Measurements from ENCODE around the gene ADAMTS8.

Gene ADAMTS8

GRCh38 chr11:130396965-130397364 is 31.4 kb downstream of the ADAMTS8 start:
- no peak for DNase-seq (ENCODE audit: low read depth in 2 of 2)

DNA sequence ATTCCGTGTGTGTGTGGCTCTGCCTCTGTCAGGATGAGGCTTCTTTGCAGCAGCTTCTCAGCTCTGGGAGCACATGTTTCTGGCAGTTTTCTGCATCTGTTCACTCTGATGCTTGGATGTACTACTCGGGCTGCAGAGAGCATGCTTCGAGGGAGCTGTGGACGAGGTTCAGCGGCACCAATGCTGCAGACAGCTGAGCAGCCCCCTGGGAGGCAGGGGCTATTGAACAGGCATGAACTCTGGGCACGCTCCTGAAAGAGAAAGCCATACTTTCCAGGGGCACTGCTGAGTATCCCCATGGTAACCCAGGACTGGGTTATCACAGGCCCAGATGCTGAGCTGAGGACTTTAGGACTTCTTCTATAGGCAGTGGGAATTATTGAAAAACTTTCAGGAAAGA is 33.8 kb downstream of the ADAMTS8 start:
- DNase-seq (ENCODE audit: low read depth in 2 of 2): no peak

DNA sequence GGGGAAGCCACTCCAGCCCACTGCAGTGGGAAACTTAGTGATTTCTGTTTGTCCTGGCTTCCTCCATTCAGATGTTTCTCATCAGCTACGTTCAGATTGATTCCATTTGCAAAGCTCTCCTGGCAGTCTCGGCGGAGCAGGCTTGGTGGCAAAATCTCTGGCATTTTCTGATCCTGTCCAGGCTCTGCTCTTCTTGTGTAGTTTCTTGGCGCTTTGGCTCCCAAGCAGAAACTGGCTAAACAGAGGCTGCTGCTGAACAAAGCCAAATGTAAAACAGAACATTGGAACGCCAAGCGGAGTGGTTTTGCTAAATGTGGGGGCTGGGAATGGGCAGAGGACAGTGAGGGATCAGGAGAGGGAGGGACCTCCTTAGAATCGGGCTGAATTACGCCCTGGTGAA is 36.7 kb downstream of the ADAMTS8 start:
- no peak for DNase-seq (ENCODE audit: low read depth in 2 of 2)

DNA sequence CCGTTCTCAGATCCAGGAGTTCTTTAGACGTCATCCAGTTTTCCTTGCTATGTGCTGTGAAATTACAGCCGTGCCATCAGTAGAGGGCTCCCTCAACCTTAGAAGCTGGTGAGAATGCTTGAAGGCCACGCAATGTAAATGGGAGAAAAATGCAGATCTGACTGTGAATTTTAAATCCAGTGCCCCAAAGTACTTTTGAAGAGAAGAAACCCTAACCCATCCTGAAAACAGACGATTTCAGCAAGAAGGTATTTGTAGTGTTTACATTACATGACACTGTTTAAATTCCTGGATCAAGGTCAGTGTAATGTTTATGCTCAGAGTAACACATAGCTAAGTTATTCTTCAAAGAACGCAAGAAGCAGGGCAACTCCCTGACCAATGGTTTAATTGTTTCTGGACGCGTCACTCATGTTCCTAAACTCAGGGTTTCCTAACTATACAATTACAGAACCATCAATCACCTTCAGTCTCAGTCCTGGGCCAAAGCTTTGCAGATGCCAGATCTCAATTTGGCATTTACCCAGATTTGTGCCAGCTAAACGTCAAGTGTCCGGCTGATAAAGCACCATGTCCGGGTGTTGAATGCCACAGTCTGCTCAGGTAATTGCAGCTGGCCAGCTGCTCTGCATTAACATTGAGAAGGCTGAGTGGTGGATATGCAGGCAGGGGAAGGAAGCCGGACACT is 38.2 kb downstream of the ADAMTS8 start:
- no peak for DNase-seq (ENCODE audit: low read depth in 2 of 2)

- no peak for DNase-seq (ENCODE audit: low read depth in 2 of 2)
Observed at GRCh38 chr11:130389335-130389935, 39.0 kb downstream of the ADAMTS8 start.

GRCh38 chr11:130388607-130389205 is 39.7 kb downstream of the ADAMTS8 start:
- DNase-seq (ENCODE audit: low read depth in 2 of 2): peak in 1 of 2 experiments; percentile 4

DNA sequence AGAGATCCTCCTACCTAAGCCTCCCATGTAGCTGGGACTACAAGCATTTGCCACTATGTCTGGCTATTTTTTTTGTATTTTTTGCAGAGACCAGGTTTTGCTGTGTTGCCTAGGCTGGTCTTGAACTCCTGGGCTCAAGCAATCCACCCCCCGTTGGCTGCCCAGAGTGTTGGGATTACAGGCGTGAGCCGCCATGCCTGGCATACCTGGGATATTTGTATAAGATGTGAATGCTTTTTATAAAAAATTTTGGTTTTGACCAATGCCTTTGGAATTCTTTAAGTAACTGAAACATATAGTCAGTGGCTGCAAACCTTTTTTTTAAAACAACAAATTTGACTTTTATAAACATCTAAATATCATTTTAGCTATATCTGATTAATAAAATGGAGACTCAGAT is 42.4 kb downstream of the ADAMTS8 start:
- no peak for DNase-seq (ENCODE audit: low read depth in 2 of 2)

DNA sequence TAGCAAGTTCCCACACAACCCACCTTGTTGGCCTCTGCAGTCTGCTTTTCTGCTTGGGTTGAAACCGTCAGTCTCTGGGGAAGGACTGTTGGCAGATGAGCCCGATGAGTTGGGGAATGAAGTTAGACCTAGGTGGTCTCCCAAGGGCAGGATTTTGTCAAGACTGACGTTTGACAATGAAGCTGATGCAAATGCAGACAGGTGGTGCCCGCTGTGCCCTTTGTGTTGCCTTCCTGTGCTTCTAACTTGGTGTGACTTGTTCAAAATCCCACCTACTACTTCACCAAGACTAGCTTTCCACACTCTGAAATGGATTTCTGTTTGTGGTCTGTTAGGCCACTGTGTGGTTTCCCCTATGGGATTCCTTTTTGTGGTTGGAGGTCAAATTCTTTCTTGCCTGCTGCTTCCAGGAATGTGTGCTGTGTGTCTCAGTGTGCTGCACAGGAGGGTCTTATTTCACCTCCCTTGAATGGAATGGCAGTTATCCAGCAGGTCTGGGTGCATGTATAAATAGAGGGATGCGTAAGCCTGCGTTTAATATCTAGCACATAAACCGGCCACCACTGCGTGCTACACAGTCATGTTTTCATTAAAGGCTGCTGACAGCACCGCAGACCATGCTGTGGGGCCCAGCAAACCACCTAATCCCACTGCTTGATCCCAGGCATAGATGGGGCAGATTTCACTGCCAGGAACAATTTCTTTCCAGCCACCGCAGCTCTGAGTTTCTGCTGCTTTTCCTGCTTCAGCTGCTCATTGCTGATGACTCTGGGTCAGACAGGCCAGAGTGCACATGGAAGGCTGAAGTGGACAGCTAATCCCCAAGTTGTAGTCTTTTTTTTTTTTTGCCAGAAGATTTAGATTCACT is 44.8 kb downstream of the ADAMTS8 start:
- no peak for DNase-seq (ENCODE audit: low read depth in 2 of 2)

DNA sequence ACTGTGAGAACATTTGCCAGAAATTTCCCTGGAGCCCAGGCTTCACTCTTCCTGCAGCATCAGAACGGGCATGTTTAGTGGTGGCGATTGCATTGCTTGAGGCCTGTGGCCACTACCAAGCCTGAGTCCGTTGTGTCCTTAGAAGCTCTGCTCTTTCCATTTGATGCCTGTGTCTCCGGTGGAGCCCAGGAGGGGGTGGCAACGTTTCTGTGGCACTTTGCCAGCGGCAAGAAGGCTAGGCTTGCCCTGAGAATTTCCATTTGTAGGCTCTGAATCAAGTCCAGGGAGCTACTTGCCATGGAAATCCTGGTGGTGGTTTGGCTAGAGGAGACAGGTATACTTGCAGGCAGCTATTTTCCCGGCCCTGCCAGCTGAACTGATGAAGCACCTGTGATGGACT is 47.1 kb downstream of the ADAMTS8 start:
- no peak for DNase-seq (ENCODE audit: low read depth in 2 of 2)

- no peak for DNase-seq (ENCODE audit: low read depth in 2 of 2)
Observed at GRCh38 chr11:130380778-130381177, 47.6 kb downstream of the ADAMTS8 start.

- DNase-seq (ENCODE audit: low read depth in 2 of 2): no peak
Observed at GRCh38 chr11:130379276-130379675, 49.1 kb downstream of the ADAMTS8 start.

DNA sequence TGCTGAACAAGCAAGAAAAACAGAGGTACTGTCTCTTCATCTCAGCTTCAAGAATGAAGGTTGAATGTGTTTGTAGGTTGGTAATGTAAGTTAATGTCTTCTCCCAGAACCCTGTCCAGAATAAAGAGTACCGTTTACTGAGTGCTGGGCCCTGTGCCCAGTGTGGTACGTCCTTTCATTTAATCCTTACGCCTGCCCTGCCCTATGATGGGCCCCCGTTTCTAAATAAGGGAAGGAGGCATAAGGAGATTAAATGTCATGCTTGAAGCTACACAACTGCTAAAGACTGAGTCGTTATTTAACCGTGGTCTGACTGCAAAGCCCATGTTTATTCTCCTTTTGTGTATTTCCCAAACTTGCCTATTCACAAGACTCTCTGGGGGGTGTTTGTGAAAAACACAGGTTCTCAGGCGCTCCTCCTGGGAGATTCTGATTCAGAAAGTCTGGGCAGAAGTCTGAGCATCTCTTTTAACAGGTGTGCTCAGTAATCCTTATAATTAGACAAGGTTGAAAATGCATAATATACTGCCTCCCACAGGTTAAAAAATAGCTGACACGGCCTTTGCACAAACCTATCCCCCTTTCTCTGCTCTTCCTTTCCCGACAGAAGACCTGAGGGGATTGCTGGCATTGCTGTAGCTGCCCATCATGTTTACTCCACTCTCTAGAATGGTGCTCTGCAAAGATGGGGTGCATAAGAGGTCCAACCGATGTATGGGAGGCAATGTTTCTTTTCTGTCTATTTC is 57.4 kb downstream of the ADAMTS8 start:
- DNase-seq (ENCODE audit: low read depth in 2 of 2): no peak

DNA sequence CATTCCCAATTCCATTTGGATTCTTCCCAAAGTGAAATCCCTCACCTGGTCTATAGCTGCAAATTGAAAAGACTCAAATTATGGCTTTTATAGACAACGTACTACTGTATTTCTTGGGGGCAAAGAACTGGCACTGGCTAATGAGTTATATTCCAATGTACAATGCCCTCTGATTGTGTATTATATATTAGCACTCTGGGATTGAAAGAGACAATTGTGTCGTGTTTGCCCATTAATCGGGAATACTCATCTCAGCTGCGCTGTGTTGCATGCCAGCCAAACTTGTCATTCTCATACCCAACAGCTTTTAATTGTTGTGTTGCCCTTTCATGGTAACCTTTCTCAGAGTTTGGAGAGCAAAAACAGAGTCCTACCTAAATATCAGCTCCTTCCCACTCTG is 58.7 kb downstream of the ADAMTS8 start:
- DNase-seq (ENCODE audit: low read depth in 2 of 2): no peak

DNA sequence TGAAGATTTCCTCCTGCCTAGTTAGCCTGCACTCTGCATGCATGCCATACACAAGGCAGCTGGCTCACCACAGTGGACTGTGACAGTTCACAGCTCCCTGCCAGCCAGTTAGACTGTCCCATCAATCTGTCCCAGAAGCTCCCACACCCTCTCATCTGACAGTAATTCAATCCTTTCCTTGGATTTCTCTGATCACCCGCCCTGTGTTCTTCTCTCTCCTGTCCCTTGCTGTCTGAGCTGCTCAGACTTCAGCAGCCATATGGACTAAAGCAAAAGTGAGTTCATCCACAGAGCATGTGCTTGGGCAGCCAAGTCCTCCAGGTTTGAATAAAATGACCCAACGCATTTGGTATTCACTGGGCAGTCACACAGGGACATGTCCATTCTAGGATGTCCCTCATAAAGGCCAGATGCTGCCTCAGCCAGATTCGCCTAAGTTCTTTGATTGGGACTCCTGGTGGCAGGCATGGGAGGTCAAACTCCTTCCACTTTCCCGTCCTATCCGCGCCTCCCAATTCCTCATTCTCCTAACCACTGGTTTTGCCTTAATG is 59.2 kb downstream of the ADAMTS8 start:
- DNase-seq (ENCODE audit: low read depth in 2 of 2): no peak

GRCh38 chr11:130359419-130359818 is 69.0 kb downstream of the ADAMTS8 start:
- DNase-seq (ENCODE audit: low read depth in 2 of 2): no peak

GRCh38 chr11:130358398-130358797 is 70.0 kb downstream of the ADAMTS8 start:
- no peak for DNase-seq (ENCODE audit: low read depth in 2 of 2)

All from stimulated activated CD4-positive, alpha-beta T cell treated with anti-CD3 and anti-CD28 coated beads, Interleukin-12 subunit alpha, Interleukin-12 subunit beta, amount 100 ng/mL, for 24 hours (primary cell).